ENCODE measurements around the gene ERBB2.

ERBB2 gene

GRCh38 chr17:39665642-39666224, 34.1 kb upstream of the ERBB2 start:
- no peak for DNase-seq (ENCODE audit: low read depth in 2 of 2)

GRCh38 chr17:39666231-39666600, 33.6 kb upstream of the ERBB2 start:
- DNase-seq (ENCODE audit: low read depth in 2 of 2) = no peak

DNA sequence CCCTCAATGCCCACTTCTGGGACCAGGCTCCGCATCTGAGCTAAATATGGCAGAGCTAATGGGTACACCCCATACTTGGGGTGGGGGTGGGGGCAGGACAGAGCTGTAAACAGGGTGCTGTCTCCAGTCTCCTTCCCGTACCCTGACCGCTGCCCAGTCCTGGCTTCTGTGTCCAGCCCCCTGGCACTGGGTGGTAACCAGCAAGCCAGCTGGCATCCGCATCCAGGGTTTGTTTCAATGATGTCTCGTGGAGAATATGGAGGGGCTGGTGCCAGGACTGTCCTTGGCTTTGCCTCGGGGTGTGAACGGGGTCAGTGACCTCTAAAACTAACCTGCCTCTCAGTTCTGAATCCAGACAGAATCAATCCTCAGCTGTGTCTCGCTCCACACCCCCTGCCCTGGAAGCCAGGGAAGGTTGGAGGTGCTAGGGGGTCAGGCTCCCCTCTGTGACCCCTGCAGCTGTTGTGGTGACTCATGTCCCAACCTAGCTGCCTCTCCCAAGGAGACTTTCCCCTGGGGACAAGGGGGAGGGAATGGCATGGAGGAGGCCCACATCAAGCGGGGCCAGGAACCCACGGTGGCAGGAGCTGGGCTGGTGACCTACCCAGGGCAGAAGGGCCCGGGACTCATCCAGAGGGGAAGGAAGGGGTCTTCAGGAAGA, 33.1 kb upstream of the ERBB2 start:
- DNase-seq (ENCODE audit: low read depth in 2 of 2) = no peak

GRCh38 chr17:39667262-39667944, 32.5 kb upstream of the ERBB2 start:
- DNase-seq (ENCODE audit: low read depth in 2 of 2) = no peak

DNA sequence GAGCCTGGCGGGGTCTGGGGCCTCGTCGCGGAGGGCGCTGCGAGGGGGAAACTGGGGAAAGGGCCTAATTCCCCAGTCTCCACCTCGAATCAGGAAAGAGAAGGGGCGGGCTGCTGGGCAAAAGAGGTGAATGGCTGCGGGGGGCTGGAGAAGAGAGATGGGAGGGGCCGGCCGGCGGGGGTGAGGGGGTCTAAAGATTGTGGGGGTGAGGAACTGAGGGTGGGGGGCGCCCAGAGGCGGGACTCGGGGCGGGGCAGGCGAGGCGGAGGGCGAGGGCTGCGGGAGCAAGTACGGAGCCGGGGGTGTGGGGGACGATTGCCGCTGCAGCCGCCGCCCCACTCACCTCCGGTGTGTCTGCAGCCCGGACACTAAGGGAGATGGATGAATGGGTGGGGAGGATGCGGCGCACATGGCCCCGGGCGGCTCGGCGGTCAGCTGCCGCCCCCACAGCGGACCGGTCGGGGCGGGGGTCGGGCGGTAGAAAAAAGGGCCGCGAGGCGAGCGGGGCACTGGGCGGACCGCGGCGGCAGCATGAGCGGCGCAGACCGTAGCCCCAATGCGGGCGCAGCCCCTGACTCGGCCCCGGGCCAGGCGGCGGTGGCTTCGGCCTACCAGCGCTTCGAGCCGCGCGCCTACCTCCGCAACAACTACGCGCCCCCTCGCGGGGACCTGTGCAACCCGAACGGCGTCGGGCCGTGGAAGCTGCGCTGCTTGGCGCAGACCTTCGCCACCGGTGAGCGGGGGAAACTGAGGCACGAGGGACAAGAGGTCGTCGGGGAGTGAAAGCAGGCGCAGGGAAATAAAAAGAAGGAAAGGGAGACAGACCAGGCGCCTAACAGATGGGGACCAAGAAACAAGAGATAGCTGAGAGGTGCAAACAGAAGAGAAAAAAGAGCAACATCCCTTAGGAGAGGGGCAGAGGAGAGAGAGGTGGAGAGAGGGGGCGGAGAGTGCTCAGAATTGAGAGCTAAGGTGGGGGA, 31.6 kb upstream of the ERBB2 start, which contains the start of gene PNMT:
PNMT (plus strand) TSS at position 509 of the 980 bp plus-strand sequence; CDS start at position 532, 23 bp downstream.
- DNase-seq (ENCODE audit: low read depth in 2 of 2) = peak; percentile 53 to 55

DNA sequence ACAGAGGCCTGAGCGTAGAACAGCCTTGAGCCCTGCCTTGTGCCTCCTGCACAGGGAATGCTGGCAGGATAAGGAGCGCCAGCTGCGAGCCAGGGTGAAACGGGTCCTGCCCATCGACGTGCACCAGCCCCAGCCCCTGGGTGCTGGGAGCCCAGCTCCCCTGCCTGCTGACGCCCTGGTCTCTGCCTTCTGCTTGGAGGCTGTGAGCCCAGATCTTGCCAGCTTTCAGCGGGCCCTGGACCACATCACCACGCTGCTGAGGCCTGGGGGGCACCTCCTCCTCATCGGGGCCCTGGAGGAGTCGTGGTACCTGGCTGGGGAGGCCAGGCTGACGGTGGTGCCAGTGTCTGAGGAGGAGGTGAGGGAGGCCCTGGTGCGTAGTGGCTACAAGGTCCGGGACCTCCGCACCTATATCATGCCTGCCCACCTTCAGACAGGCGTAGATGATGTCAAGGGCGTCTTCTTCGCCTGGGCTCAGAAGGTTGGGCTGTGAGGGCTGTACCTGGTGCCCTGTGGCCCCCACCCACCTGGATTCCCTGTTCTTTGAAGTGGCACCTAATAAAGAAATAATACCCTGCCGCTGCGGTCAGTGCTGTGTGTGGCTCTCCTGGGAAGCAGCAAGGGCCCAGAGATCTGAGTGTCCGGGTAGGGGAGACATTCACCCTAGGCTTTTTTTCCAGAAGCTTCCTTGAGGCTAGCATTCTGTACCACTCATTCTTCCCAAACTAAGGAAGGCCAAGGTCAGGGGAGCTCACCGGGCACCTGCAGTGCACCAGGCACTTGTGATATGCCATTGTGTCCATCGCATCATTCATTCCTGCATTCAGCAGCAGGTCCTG, 29.7 kb upstream of the ERBB2 start:
- no peak for DNase-seq (ENCODE audit: low read depth in 2 of 2)

GRCh38 chr17:39670746-39671145, 29.1 kb upstream of the ERBB2 start:
- DNase-seq (ENCODE audit: low read depth in 2 of 2) = no peak

DNA sequence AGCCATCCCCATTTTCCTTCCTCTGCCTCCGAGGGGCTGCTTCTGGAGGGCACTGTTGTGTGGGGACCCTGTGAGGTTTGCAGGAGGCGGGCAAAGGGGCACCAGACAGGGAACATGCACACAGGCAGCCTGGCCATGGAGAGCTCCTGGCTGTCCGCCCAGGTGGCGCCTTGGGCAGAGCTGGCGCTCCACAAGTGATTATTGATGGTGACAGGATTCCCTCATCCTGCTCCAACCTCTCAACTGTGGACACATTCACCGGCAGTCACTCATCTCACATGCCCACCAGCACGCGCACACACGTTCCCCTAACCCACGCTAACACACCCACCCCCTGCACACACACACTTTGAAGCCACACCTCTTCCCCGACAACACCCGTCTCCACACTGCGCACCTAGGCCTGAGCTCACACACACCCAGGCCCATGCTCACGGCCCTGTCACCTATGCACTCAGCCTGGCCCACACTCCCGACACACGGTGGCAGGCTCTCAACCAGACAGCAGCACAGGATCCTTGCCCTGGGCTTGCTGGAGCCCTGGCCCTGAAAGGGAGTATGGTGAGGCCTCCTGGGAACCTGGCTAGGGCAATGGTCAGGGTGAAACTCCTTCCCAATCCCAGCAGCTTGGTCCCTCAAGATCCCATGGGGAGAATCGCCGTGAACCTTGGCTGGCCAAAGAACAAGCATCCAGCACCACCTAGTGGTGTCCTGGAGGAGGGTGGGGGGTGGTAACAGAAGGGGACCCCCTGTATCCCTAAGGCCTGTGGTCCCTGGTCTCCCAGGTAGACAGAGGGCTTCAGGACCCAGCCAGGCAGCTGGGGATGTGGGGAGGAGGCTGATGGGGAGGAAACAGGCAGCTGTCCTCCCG, 28.0 kb upstream of the ERBB2 start:
- DNase-seq (ENCODE audit: low read depth in 2 of 2) = no peak

GRCh38 chr17:39672522-39673334, 27.1 kb upstream of the ERBB2 start:
- no peak for DNase-seq (ENCODE audit: low read depth in 2 of 2)

GRCh38 chr17:39673335-39674081, 26.4 kb upstream of the ERBB2 start:
- DNase-seq (ENCODE audit: low read depth in 2 of 2) = no peak

DNA sequence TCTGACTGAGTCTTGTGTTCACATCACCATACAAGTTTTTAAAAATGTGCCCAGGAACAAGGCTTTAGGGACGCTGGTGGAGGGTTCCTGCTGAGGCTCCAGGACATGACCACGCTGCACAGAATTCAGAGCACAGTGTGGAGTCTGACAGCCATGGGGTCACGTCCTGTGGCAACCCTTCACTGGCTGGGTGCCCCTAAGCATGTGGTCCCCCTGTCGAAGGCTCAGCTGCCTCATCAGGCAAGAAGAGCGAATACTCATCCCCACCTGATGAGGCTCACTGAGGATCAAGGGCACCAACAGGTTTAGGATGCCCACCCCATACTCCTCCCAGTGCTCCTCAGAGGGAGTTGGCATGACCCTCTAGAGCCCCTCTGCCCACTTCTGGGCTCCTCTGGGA, 25.7 kb upstream of the ERBB2 start:
- DNase-seq (ENCODE audit: low read depth in 2 of 2) = no peak

GRCh38 chr17:39674702-39675389, 25.0 kb upstream of the ERBB2 start:
- no peak for DNase-seq (ENCODE audit: low read depth in 2 of 2)

GRCh38 chr17:39675390-39676082, 24.3 kb upstream of the ERBB2 start:
- no peak for DNase-seq (ENCODE audit: low read depth in 2 of 2)

GRCh38 chr17:39676198-39676819, 23.6 kb upstream of the ERBB2 start:
- no peak for DNase-seq (ENCODE audit: low read depth in 2 of 2)

- DNase-seq (ENCODE audit: low read depth in 2 of 2) = no peak
Observed at GRCh38 chr17:39677072-39677471, 22.8 kb upstream of the ERBB2 start.

DNA sequence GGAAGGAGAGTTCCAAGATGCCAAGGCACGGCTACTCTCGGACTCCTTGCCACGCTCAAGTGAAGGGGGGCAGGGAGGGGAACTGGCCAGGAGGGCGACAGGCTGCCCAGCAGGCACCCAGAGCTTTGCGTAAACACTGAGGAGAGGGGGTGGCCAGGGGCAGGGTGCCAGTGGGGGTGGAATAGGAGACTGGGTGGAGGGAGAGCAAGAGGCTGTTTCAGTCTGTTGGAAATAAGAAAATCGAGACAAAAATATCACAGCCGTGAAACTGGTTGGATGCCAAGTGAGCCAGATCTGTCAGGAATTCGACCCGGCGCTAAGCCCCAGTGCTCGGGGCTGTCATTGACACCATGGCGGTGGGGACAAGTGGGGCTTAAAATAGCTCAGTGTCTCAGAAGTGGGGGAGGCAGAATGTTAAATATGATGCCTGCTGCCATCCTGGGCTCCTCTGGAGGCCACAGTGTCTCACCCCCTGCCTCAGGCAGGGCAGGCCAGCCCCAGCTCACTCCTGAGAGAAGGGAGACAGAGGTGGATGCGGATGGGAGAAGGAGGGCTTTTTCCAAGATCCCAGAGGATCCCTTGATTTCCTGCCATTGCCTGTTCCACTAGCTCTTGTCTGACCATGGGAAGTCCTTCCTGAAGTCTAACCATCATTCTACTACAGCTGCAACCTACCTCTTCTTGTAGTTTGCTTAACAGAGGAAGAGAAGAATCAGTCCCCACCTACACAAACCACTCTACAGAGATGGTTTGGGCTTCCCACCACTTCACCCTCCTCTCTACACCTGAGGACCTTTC, 22.1 kb upstream of the ERBB2 start:
- no peak for DNase-seq (ENCODE audit: low read depth in 2 of 2)
